ENCODE results near the gene KCTD13.
A peak's percentile ranks its signal among the peaks of the same experiment; 100 is the strongest.
"Not testable (repeated sequence)": the region's sequence is repeated elsewhere in the genome, so short reads cannot be mapped to it uniquely, and the experiment has no call there.

KCTD13 gene

DNA sequence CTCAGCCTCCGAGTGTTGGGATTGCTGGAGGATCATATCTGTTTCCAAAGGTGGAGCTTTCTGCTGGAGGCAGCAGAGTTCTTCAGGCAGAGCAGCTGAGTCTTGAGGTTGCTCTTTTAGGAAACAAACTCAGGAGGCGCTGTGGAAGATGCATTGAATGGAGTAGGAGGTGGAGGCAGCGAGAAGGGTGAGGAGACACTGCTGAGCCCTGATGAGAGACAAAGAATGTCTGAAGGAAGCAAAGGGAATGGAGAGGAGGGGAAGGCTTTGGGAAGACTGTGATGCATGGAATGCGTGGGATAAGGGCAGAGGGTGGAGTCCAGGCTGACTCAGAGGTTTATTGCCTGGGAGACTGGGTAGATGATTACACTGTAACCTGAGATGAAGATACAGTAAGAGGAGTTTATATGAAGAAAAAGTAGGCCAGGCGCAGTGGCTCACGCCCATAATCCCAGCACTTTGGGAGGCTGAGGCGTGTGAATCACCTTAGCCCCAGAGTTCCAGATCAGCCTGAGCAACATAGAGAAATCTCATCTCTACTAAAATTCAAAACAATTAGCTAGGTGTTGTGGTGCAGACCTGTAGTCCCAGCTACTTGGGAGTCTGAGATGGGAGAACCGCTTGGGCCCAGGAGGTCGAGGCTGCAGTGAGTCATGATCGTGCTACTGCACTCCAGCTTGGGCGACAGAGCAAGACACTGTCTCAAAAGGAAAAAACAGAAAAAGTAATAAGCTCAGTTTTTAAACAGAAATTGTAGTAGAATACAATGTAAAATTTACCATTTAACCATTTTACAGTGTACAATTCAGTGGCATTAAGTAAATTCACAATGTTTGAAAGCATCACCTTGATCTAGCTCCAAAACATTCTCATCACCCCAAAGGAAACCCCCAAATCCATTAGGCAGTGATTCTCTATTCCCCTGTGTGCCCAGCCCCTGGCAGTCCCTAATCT is 18.1 kb upstream of the KCTD13 start:
- Histone ChIP-seq H3K27me3 (ENCODE audit: control insufficient read depth in 1 of 2, insufficient read depth in 2 of 2, low read length in 2 of 2) (no peaks in the 10 kb centered on the region), H3K36me3 (ENCODE audit: control insufficient read depth in 1 of 2, insufficient read depth in 2 of 2, low read length in 2 of 2) (no peaks in the 10 kb centered on the region), H3K27ac (ENCODE audit: low read depth, low read length) (peak overlapping the region; percentile 76), H3K9me3 (ENCODE audit: control insufficient read depth in 1 of 2, low read length in 2 of 2) (peaks cover 3 to 5% of the 10 kb centered on the region in 2 donors), H3K9ac (ENCODE audit: low read depth in 1 of 2, low read length in 2 of 2) (no peak overlapping the region), H3K4me3 (ENCODE audit: low read depth in 1 of 2, low read length in 2 of 2) (peak overlapping the region in 1 of 2 donors; percentile 9), H3K4me1 (ENCODE audit: control insufficient read depth in 1 of 2, insufficient read depth in 2 of 2, low read length in 2 of 2) (peaks cover 12 to 18% of the 10 kb centered on the region in 2 donors)

DNA sequence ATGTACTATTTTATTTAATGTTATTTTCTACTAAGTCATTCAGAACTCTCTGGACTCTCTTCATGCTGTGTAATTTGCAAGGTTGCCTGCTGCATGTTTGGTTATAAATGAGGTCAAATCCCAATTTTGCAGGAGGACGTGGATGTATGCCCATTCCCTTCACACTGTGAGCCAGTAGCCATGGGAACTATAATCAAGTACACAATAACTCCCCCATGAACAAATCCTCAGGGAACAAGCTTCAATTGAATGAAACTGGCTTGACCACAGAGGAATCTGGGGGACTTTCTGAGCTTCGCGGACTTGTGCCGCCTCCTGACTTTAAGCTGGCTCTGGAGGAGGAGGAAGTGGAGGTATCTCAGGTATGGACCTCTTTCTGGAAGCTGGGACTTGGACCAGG is 14.6 kb upstream of the KCTD13 start:
- no peak overlapping the region for H3K4me3 ChIP-seq (ENCODE audit: low read depth in 1 of 2, low read length in 2 of 2)
- H3K27ac ChIP-seq (ENCODE audit: low read depth, low read length), result no peak overlapping the region
- peaks cover 3 to 5% of the 10 kb centered on the region in 2 donors for H3K9me3 ChIP-seq (ENCODE audit: control insufficient read depth in 1 of 2, low read length in 2 of 2)

DNA sequence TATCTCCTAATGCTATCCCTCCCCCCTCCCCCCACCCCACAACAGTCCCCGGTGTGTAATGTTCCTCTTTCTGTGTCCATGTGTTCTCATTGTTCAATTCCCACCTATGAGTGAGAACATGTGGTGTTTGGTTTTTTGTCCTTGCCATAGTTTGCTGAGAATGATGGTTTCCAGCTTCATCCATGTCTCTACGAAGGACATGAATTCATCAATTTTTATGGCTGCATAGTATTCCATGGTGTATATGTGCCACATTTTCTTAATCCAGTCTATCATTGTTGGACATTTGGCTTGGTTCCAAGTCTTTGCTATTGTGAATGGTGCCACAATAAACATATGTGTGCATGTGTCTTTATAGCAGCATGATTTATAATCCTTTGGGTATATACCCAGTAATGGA is 5.7 kb upstream of the KCTD13 start:
- H3K4me3 ChIP-seq (ENCODE audit: low read depth in 1 of 2, low read length in 2 of 2); H3K27me3 ChIP-seq (ENCODE audit: control insufficient read depth in 1 of 2, insufficient read depth in 2 of 2, low read length in 2 of 2); H3K4me1 ChIP-seq (ENCODE audit: control insufficient read depth in 1 of 2, insufficient read depth in 2 of 2, low read length in 2 of 2); H3K9ac ChIP-seq (ENCODE audit: low read depth in 1 of 2, low read length in 2 of 2); H3K36me3 ChIP-seq (ENCODE audit: control insufficient read depth in 1 of 2, insufficient read depth in 2 of 2, low read length in 2 of 2); H3K27ac ChIP-seq (ENCODE audit: low read depth, low read length); H3K9me3 ChIP-seq (ENCODE audit: control insufficient read depth in 1 of 2, low read length in 2 of 2): not testable (repeated sequence)

More for the DNA sequence above, 14.6 kb upstream of the KCTD13 start:
- H3K27me3 ChIP-seq (ENCODE audit: control insufficient read depth in 1 of 2, insufficient read depth in 2 of 2, low read length in 2 of 2), result no peaks in the 10 kb centered on the region
- no peak overlapping the region for H3K9ac ChIP-seq (ENCODE audit: low read depth in 1 of 2, low read length in 2 of 2)
- H3K4me1 ChIP-seq (ENCODE audit: control insufficient read depth in 1 of 2, insufficient read depth in 2 of 2, low read length in 2 of 2), result peaks cover 12 to 18% of the 10 kb centered on the region in 2 donors
- no peaks in the 10 kb centered on the region for H3K36me3 ChIP-seq (ENCODE audit: control insufficient read depth in 1 of 2, insufficient read depth in 2 of 2, low read length in 2 of 2)

DNA sequence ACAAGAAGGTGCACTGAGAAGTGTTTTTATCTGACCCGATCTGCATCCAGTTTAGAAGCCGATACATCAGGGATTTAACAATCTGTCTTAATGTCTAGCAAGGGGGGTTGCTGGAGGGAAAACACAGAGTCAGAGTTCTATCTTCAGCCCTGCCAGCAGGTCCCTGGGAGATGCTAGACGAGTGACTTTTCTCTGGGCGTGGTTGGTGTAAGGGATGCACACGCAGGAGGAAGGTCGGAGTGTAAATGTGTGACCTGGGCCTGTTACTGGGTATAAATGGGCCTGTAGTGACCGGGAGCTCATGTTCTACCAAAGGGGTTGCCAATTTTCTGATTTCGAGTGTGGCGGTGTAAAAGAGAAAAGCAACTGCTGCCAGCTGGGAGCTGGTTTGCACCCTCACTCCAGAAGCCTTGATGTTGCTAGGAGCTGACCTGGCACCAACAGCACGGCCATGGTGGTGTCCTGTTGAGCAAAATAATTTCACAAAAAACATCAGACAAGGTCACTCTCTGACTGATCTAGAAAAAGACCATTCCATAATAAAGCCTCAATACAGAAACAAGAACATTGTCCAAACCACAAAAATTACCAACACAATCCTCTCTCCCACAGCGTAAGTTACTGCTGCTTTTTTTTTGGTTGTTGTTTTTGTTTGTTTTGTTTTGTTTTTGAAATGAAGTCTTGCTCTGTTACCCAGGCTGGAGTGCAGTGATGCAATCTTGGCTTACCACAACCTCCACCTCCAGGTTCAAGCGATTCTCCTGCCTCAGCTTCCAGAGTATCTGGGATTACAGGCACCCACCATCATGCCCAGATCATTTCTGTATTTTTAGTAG is 1.3 kb upstream of the KCTD13 start:
- peaks cover 19 to 24% of the 10 kb centered on the region in 2 donors for H3K4me1 ChIP-seq (ENCODE audit: control insufficient read depth in 1 of 2, insufficient read depth in 2 of 2, low read length in 2 of 2)
- peak overlapping the region; percentile 68 to 83 for H3K9ac ChIP-seq (ENCODE audit: low read depth in 1 of 2, low read length in 2 of 2)
- H3K4me3 ChIP-seq (ENCODE audit: low read depth in 1 of 2, low read length in 2 of 2), result peak overlapping the region; percentile 94
- no peaks in the 10 kb centered on the region for H3K9me3 ChIP-seq (ENCODE audit: control insufficient read depth in 1 of 2, low read length in 2 of 2)
- H3K27me3 ChIP-seq (ENCODE audit: control insufficient read depth in 1 of 2, insufficient read depth in 2 of 2, low read length in 2 of 2), result no peaks in the 10 kb centered on the region
- H3K36me3 ChIP-seq (ENCODE audit: control insufficient read depth in 1 of 2, insufficient read depth in 2 of 2, low read length in 2 of 2), result peaks cover 0 to 8% of the 10 kb centered on the region in 2 donors
- H3K27ac ChIP-seq (ENCODE audit: low read depth, low read length), result no peak overlapping the region

GRCh38 chr16:29926711-29927052 is 656 bp upstream of the KCTD13 start:
- peak overlapping the region; percentile 94 for H3K4me3 ChIP-seq (ENCODE audit: low read depth in 1 of 2, low read length in 2 of 2)
- H3K9ac ChIP-seq (ENCODE audit: low read depth in 1 of 2, low read length in 2 of 2), result peak overlapping the region; percentile 68 to 83
- no peaks in the 10 kb centered on the region for H3K27me3 ChIP-seq (ENCODE audit: control insufficient read depth in 1 of 2, insufficient read depth in 2 of 2, low read length in 2 of 2)
- peaks cover 0 to 8% of the 10 kb centered on the region in 2 donors for H3K36me3 ChIP-seq (ENCODE audit: control insufficient read depth in 1 of 2, insufficient read depth in 2 of 2, low read length in 2 of 2)
- no peaks in the 10 kb centered on the region for H3K9me3 ChIP-seq (ENCODE audit: control insufficient read depth in 1 of 2, low read length in 2 of 2)
- peaks cover 19 to 24% of the 10 kb centered on the region in 2 donors for H3K4me1 ChIP-seq (ENCODE audit: control insufficient read depth in 1 of 2, insufficient read depth in 2 of 2, low read length in 2 of 2)
- peak overlapping the region; percentile 81 for H3K27ac ChIP-seq (ENCODE audit: low read depth, low read length)

- no peaks in the 10 kb centered on the region for H3K9me3 ChIP-seq (ENCODE audit: control insufficient read depth in 1 of 2, low read length in 2 of 2)
- H3K4me3 ChIP-seq (ENCODE audit: low read depth in 1 of 2, low read length in 2 of 2), result peak overlapping the region; percentile 94
- no peak overlapping the region for H3K27ac ChIP-seq (ENCODE audit: low read depth, low read length)
- H3K9ac ChIP-seq (ENCODE audit: low read depth in 1 of 2, low read length in 2 of 2), result peak overlapping the region; percentile 68 to 84
- peaks cover 19 to 24% of the 10 kb centered on the region in 2 donors for H3K4me1 ChIP-seq (ENCODE audit: control insufficient read depth in 1 of 2, insufficient read depth in 2 of 2, low read length in 2 of 2)
- H3K36me3 ChIP-seq (ENCODE audit: control insufficient read depth in 1 of 2, insufficient read depth in 2 of 2, low read length in 2 of 2), result peaks cover 9 to 18% of the 10 kb centered on the region in 2 donors
- no peaks in the 10 kb centered on the region for H3K27me3 ChIP-seq (ENCODE audit: control insufficient read depth in 1 of 2, insufficient read depth in 2 of 2, low read length in 2 of 2)
Measured at GRCh38 chr16:29925105-29925756, 795 bp downstream of the KCTD13 start.

- H3K4me1 ChIP-seq (ENCODE audit: control insufficient read depth in 1 of 2, insufficient read depth in 2 of 2, low read length in 2 of 2), result peaks cover 19 to 24% of the 10 kb centered on the region in 2 donors
Measured at GRCh38 chr16:29922986-29923501, 3.0 kb downstream of the KCTD13 start.

DNA sequence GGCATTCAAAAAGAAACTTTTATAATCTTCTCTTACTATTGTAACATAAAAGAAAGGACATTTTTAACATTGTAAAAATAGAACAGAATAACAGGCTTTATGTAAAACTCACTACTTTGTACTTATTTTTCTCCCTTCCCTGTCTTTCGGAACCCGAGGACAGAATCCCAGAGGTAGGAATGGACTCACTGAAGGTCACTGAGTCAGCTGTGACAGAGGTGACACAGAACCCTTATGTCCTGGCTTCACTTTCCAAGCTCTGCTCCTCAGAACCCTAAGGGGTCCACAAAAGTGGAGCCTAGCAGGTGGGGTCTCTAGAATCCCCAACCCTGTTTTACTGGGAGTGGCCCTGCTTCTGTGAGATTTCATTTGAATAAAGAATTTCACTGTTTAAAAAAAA is 3.7 kb downstream of the KCTD13 start:
- H3K4me3 ChIP-seq (ENCODE audit: low read depth in 1 of 2, low read length in 2 of 2), result no peak overlapping the region
- H3K9ac ChIP-seq (ENCODE audit: low read depth in 1 of 2, low read length in 2 of 2), result no peak overlapping the region
- no peak overlapping the region for H3K27ac ChIP-seq (ENCODE audit: low read depth, low read length)
- H3K27me3 ChIP-seq (ENCODE audit: control insufficient read depth in 1 of 2, insufficient read depth in 2 of 2, low read length in 2 of 2), result no peaks in the 10 kb centered on the region
- H3K4me1 ChIP-seq (ENCODE audit: control insufficient read depth in 1 of 2, insufficient read depth in 2 of 2, low read length in 2 of 2), result peaks cover 16 to 23% of the 10 kb centered on the region in 2 donors
- H3K36me3 ChIP-seq (ENCODE audit: control insufficient read depth in 1 of 2, insufficient read depth in 2 of 2, low read length in 2 of 2), result peaks cover 10 to 30% of the 10 kb centered on the region in 2 donors
- no peaks in the 10 kb centered on the region for H3K9me3 ChIP-seq (ENCODE audit: control insufficient read depth in 1 of 2, low read length in 2 of 2)

More at GRCh38 chr16:29922986-29923501, 3.0 kb downstream of the KCTD13 start:
- no peak overlapping the region for H3K27ac ChIP-seq (ENCODE audit: low read depth, low read length)
- no peaks in the 10 kb centered on the region for H3K9me3 ChIP-seq (ENCODE audit: control insufficient read depth in 1 of 2, low read length in 2 of 2)
- no peaks in the 10 kb centered on the region for H3K27me3 ChIP-seq (ENCODE audit: control insufficient read depth in 1 of 2, insufficient read depth in 2 of 2, low read length in 2 of 2)
- H3K9ac ChIP-seq (ENCODE audit: low read depth in 1 of 2, low read length in 2 of 2), result no peak overlapping the region
- H3K4me3 ChIP-seq (ENCODE audit: low read depth in 1 of 2, low read length in 2 of 2), result no peak overlapping the region
- peaks cover 10 to 30% of the 10 kb centered on the region in 2 donors for H3K36me3 ChIP-seq (ENCODE audit: control insufficient read depth in 1 of 2, insufficient read depth in 2 of 2, low read length in 2 of 2)

DNA sequence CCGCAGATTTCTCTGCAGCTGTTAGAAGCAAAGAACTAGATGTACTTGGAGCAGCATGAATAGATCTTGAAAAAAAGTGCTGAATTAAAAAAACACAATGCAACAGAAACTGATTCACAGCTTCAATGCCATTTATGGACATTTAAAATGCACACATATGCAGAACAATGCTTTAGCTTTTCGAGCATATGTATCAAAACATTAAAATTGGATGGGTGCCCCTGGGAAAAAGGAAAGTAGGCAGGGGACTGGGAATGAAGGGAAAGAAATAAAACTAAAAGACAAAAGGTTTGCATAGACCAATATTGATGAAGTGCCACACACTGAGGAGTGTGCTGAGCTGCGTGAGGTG is 5.0 kb downstream of the KCTD13 start:
- H3K9ac ChIP-seq (ENCODE audit: low read depth in 1 of 2, low read length in 2 of 2), result no peak overlapping the region
- no peak overlapping the region for H3K27ac ChIP-seq (ENCODE audit: low read depth, low read length)
- H3K9me3 ChIP-seq (ENCODE audit: control insufficient read depth in 1 of 2, low read length in 2 of 2), result no peaks in the 10 kb centered on the region
- peaks cover 15 to 32% of the 10 kb centered on the region in 2 donors for H3K36me3 ChIP-seq (ENCODE audit: control insufficient read depth in 1 of 2, insufficient read depth in 2 of 2, low read length in 2 of 2)
- H3K4me3 ChIP-seq (ENCODE audit: low read depth in 1 of 2, low read length in 2 of 2), result no peak overlapping the region
- no peaks in the 10 kb centered on the region for H3K27me3 ChIP-seq (ENCODE audit: control insufficient read depth in 1 of 2, insufficient read depth in 2 of 2, low read length in 2 of 2)
- peaks cover 8 to 13% of the 10 kb centered on the region in 2 donors for H3K4me1 ChIP-seq (ENCODE audit: control insufficient read depth in 1 of 2, insufficient read depth in 2 of 2, low read length in 2 of 2)
